Amniotic epithelial cell (primary cell): ENCODE measurements around the gene TCP11.

Experiments used
- DNase-seq: peaks from one replicate; pipeline ENCODE4 v3.0.0-alpha.2; 2010; ENCODE audit warnings: low read depth

The TCP11 gene

DNA sequence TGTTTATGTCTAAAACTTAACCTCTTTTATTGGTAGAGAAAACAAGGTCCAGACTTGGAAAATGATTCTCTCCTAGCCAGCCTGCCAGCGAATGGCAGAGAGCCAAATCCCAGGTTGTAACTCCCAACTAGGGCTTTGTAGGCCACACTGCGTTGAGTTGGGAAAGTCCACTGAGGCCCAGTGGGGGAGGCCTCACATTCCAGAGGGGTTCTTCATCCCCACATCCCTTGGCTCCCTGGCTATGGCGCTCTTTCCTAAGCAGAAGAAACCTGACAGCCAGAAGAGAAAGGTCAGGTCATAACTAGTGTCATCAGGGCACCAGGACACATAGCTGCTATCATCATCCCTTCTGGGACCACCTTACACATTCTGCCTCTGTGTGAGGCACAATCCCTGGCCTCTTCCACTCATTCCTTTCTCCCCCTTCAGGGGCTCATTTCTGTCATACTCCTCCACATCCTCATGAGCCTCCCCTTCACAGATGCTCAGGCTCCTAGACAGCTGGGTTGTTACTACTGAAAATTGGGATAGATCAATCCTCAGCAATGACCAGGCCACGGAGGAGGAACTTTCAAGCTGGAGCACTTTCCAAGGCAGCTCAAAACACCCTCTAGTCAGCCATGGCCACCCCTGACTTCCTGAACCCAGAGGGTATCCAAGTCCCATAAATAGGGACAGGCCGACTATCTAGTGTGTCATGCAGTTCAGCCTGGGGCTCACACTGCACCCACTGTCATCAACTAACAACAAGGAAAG is 48.6 kb downstream of the TCP11 start:
- peak; percentile 96 for DNase-seq

DNA sequence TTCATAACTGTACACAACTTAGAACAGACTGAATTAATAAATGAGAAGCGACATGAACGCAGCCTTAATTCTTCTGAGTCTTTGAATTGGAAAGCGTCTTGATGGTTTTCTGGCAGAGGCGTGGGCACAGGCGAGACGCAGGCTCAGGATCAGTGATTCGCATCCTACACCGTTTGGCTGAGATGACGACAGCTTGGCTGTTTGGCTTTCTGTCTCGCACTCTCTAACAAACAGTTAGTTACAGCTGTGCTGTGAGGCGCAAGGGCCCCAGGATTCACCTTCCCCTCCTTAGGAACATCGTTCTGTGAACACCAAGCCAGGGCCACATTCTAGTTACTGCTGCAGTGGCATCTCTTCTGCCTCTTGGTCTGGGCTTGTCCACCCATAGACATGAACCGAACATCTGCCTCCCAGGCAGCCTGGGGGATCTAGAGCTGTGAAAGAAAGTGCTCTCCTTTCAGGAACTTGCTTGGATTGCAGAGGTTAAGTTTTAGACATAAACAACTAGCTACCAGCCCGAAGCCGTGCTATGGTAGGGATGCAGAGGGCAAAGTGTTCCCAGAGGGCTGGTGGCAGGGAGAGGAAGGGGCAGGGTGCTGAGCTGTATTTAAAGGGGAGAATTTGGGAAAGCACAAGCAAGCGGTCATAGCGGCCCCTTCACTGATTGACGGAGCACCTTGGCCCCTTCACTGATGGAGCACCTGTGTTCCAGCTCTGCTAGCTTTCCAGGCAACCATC is 49.6 kb downstream of the TCP11 start:
- DNase-seq = no peak

DNA sequence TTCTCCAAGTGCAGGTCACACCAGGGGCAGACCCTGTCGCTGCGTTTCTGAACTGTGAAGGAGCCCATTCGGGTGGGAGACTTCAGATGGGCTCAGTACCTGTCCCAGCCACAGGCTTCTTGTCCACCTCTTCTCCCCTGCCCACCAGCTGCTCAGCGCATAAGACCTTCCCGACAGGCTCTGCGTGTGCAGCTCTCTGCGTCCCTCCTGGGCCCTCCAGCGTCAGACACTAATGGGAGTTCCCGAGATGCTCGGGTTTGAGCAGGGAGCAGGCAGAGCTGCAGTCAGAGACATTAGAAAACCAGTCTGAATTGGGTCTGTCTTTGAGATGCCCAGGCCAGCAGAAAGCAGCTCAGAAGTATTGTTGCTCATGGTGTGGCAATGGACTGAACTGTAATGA is 50.4 kb downstream of the TCP11 start:
- no peak for DNase-seq

DNA sequence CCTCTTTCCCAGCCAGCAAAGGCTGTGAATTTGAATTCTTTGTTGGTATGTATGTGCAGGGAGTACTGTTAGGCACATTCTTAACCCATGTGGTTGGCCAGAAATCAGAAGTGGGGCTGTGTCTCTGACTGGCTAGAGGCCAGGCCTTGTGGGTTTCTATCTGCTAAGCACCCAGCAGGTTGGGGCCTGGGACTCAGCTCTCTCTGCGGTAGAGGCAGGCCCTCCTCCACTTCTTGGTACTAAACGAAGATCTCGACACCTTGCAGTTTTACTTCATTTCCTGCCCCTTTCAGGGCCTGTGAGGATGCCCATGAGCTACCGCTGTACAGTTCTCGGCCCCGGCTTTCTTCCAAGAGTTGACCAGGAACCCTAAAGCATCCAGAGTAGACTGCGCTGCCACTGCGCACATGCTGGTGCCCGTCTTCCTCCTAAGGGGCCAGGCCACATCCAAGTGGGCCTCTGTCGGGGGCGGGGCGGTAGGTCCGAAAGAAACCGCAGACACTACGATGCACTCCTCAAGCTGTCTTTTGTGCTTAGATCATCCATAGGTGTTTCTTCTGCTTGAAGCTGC is 51.1 kb downstream of the TCP11 start:
- DNase-seq = peak; percentile 97

DNA sequence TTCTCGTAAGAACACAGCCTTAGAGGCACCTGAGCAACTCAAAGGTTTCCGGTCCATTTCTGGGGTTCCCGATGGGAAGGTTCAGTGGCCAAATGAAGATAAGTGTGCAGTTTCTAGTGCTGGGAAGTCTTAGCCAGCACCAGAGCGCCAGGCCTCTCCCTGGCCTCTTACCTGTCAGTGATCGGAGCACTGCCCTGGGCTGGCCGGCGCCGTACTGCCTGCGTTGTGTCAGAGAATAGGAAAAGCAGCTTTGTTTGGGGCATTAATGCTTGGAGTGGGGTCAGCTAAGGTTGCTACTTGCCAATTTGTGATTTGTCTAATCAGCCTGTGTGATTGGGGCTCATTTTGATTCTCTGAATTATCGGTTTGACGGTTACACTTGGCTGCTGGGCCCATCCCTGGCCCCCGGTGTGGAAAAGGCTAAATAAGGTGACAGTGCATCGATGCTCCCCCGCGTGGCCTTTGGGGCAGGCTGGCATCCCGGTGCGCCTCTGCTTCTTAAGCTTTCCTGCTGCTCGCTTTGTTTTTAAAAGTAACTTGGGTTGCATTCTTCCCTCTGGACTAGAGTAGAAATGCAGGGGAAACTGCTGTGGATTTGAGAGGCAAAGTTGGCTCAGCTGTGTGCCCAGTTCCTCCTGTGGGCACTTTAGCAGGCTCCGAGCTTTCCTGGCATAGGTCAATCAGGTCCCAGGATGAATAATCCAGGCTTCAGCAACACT is 51.8 kb downstream of the TCP11 start:
- no peak for DNase-seq

DNA sequence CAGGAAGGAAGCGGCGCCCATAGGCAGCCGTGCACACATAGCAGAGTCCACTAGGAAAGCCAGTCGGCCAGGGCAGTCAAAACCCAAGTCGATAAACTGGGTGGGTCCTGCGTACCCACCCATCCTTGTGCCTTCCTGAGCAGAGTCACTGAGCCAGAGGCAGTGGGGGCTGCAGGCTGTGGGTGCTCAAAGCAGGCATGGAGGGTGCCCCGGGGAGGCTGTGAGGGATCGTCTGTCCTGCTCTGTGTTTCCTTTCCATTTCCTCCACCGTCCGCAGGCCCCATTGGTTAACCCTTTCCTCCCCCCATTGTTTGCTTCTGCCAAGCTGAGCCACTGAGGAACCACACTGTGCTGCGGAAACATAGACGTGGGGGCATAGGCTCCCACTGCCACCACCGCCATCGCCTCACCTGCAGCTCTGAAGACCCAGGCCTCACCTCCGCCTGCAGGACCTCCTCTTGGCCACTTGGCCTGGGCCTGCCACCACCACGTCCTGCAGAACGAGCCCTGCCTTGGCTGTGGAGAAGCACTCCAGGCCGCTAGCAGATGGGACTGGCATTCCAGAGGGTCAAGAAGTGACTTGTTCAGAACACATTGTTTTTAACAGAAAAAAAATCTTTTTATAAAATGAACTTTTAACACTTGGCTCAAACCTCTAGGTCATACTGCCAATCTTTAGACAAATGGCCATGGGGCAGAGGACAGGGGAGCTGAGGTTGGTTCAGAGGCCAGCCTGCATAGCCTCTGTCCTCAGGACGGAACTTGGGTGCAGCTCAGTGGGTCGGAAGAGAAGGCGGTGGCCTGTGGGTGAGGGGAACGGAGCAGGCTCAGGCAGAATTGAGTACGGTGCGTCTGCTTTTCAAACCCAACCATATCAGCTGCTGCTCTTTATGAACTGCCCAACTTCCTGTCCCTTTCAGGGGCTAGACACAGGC is 52.6 kb downstream of the TCP11 start:
- no peak for DNase-seq

DNA sequence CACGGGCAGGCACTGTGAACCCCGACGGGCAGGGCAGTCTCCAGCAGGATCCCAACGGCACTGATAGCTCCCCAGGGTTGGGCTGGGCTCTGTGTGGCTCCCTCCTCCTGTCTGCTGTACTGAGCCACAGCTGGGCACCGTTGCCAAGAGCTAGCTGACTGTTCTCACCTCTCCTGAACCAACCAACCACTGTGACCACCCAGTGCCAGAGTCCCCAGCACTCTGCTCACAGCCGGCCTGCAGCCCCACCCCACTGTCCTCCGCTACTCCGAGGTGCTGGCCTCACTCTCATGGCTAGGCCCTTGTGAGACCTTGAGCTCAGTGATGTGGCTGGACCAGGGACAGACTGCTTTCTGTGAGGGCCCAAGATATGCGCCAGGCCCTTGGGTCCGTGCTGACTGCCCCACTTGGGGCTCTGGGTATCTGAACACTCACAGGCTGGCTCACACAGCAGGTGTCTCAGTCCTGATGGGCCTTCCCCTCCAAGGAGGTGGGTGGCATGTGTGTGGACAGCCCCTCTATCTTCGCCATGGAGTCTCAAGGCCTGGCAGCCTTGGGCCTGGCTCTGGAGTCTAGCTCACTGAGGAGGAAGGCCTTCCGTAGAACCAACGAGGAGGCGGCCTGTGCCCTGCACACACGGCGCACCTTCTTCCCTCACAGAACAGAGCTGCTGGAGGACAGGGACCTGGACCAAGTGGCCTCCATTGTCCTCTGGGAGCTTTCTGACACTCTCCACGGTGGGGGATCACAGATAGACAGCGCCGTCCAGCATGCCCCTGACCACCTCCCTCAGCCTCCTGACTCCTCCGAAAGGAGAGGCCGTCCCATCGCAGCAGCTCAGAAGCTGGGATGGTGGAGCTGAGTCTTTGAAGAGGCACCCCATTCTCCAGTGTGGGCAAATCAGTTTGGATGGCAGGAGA is 53.5 kb downstream of the TCP11 start:
- DNase-seq = no peak

DNA sequence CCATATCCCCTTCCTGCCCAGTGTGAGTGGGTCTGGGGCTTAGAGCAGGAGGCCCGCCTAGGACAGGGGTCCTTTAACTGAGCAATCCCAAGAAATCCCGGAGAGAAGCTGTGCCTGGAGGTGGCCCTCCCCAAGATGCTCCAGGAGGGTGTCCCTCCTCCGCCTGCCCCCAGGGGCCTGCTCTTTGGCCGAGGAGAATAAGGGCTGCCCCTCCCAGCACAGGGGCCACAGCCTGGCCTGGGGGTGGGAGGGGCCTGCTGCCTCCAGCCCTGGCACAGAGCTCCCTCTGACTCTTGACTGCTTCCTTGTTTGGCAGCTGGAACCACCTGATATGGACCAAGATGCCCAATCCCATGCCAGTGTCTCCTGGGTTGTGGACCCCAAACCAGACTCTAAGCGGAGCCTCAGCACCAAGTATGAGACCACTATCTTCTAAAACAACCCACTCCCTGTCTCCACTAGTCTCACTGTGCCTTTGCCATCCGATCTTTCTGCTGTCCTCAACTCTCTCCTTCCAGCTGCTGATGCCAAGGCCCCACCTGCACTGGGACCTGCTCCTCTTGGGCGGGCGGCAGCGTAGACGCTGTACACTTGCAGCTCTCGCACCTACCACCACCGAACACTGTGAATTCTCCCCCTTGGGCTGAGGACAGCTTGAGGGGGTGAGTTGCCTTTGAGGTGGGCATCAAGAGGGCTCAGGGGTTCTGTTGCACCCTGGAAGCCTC is 54.3 kb downstream of the TCP11 start:
- DNase-seq = no peak

DNA sequence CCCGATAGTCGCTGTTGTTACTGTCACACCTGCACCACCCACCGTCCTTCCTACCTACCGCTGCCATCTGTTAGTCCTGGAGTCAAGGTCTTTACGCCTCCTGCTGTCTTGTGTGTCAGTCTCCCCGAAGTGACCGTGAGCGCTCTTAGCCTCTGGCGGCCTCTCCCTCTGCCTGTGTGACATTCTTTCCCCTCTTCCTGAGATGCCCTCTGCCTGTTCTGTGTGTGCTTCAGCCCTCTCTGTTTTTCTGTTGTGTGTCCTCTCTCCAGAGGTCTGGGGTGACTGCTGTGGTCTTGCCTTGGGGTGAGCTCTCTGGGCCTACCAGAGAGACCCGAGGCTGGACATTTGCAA is 54.9 kb downstream of the TCP11 start:
- DNase-seq = no peak

DNA sequence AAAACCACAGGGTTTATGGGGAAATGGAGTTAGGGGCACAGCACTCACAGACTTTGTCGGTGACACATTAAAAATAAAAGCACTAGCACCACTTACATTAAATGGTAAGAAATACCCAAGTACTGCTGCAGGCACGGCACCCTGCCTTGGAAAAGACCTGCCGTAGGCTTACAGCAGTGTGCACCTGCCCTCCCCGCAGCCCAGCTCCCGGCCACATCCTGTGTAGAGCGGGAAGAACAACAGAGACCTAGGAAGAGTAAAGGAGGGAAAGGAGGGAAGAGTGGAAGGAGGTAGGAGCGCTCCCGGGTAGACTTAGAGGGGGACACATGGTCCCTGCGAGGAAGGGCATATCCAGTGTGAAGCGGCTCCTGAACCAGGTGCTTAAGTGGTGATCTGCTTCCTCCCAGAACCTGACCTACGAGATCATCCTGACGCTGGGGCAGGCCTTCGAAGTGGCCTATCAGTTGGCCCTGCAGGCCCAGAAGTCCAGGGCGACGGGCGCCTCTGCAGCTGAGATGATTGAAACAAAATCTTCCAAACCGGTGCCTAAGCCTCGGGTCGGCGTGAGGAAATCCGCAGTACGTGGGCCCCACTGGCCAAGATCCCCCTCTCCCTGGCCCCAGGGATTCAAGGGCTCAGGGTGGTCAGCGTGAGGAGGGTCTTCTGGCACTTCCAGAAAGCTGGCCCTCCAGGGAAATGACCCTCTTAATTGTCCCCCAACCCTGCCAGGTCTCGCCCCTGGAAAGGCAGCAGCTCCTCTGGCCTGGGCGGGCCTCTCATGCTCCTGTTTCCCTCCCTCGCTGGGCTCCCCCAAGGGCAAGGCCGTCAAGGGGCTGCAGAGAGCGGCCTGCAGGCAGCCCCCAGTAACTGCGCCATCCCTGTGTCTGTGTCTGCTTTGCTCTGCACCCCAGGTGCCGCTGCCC is 55.5 kb downstream of the TCP11 start:
- no peak for DNase-seq

DNA sequence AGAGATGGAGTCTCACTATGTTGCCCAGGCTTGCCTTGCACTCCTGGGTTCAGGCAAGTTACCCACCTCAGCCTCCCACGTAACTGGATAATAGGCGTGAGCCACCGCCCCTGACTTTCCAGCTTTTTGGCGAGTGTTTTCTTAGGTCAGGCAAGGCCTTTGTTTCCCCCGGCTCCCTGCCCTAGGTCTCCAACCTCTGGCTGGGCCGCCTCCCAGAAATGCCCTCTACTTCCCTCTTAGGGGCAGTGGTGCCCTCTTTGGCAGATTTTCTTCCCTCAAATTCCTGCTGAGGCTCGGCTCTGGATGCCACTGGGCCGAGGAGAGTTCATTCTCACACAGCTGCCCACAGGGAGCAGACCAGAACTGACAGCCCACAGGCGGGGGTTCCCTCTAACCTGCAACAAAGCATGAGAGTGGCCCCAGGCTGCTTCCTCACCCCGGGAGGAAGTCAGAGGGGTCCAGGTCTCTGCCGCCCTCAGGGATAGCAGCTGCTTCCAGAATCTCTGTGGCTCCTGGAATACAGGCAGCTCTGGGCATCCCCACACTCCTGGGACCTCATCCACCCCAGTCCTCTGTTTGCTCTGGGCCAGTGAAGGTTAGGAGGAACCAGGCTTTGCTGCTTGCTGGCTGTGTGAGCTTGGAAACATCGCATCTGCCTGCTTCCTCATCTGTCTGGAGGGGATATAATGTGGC is 56.5 kb downstream of the TCP11 start:
- no peak for DNase-seq

DNA sequence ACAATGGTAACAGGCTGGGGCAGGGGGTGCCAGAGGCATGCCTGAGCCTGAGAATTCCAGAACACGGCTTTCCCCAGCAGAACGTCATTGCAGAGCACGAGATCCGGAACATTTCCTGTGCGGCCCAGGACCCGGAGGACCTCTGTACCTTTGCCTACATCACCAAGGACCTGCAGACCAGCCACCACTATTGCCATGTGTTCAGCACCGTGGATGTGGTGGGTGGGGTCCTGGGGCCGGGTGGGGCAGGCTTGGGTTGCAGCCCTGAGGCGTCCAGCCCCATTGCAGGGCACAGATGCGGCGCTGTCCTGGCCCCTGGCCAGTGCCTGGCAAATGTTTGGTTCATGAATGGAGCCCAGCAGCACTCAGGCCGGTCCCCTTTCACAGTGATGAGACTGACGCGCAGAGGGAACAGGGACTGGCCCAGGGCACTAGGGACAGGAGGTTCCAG is 57.1 kb downstream of the TCP11 start:
- DNase-seq = no peak

DNA sequence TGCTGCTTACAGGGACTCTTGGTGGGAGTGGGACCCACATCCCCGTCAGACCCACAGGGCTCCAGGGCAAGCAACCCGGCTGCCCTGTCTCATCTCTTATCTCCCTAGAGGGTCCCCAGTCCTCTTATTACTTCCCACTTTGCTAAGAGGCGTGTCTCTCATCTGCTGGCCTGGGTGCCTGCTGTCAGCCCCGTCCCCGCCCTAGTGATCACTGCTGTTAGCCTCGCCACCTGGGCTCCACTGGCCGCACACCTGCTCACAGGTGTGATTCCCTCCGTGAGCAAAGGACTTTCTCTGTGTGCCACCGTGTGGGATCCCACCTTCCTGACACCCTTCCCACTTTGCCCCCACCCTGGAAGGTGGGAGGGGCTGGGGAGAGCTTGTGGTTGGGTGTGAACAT is 57.6 kb downstream of the TCP11 start:
- no peak for DNase-seq

DNA sequence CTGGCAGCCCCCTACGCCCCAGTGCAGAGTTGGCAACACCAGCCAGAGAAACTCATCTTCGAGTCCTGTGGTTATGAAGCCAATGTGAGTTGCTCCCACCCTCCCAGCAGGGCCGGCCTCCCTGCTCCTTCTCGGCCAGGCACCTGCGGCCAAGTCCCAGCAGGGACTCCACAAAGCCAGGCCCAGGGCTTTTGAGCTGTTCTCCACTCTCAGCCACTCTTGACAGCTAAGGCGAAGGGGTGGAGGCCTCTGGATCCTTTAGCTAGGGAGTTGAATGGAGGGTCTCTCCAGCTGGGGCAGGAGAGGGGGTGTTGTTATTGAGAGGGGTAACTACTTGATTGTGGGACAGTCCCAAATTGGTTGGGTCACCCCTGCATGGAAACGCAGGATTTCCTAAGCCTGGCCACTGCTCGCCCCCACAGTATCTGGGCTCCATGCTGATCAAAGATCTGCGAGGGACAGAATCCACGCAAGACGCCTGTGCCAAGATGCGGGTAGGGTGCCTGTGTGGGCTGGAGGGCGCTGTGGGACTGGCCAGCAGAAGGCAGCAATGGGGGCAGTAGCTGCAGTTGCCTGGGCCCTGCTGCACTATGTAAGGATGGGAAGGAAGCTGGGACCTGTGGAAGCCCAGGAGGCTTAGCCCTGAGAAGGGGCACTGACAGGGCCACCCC is 58.3 kb downstream of the TCP11 start:
- no peak for DNase-seq

DNA sequence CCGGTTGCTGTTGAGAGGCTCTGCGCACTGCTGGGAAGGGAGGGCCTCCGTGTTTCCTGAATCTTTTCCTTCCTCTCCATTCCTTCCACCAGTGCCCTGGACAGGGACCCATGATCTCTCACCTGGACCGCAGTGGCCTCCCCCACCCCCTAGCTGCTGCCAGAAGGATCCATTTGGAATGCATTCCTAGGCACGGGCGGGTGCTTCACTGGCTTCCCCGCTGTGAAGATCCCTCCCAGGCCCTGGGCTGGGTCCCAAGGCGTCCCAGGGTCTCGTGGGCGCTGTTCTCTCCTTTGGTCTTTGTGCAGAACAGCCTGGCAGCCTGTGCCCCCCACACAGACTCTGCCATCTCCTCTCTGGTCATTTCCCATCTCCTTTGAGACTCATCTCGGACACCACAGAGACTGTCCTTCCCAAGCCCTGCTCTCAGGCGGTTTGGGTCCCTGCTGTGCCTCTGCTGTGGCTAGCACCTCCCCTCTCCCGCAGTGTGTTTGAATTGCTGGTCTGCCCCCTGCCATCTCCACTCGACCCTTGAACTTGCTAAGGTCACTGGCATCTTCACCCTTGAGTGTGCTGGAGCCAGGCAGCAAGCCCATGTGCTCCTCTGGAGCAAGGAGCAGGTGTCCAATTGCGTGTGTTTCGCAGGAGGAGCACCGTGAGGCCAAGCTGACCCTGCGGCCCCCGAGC is 59.0 kb downstream of the TCP11 start:
- DNase-seq = no peak

DNA sequence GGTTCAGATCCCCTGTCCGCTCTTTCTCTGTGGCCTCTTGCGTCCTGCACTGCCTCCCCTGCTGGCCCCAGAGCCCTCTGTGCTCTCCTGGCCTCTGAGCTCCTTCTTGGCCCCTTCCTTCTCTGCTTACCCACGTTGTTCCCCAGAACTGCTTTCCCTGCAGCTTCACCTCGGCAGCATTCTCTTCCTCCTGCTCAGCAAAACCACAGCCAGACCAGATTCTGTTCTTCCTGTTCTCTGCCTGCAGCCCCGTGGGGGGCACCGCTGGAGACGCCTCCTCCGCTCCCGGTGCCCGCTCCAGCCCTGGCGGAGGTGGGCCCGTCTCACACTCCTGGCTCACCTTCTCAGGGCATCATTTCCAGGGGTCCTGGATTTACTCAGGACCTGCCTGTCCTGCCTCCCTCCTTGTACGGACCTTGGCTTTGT is 59.7 kb downstream of the TCP11 start:
- DNase-seq = peak; percentile 82
